Activated CD8-positive, alpha-beta T cell treated with anti-CD3 and anti-CD28 coated beads for 36 hours (primary cell): ENCODE results near the gene FARP1. TPM values are rescaled to one million over a fixed set of nuclear protein-coding genes. Genes with fewer than 3 reads are reported as not detected.

Experiments
- ATAC-seq: fragments of 200-7000 bp; cut with Tn5 transposase; one replicate; pipeline ENCODE4 v1.10.0; 2021; ENCODE audit warnings: mild to moderate bottlenecking, moderate library complexity
- CTCF ChIA-PET: fragments of 350-600 bp; sonication (Branson Sonifier 250); formaldehyde crosslinking; loops from one replicate; lab custom pipeline; 2021; ENCODE audit warnings: antibody characterized with exemption; lab: Charles Lee
- POLR2A ChIA-PET: fragments of 350-600 bp; sonication (Branson Sonifier 250); formaldehyde crosslinking; loops from one replicate; lab custom pipeline; 2021; ENCODE audit warnings: antibody characterized with exemption; lab: Charles Lee
- DNase-seq: peaks from one replicate; pipeline ENCODE4 v3.0.0-alpha.2; 2020
- H3K27ac Mint-ChIP-seq: one replicate; pipeline ENCODE4 v1.8.0; 2021; ENCODE audit warnings: mild to moderate bottlenecking, mixed read lengths
- H3K27me3 Mint-ChIP-seq: one replicate; pipeline ENCODE4 v1.8.0; 2021; ENCODE audit warnings: mixed read lengths
- H3K36me3 Mint-ChIP-seq: one replicate; pipeline ENCODE4 v1.8.0; 2021; ENCODE audit warnings: low read depth, mixed read lengths
- H3K4me1 Mint-ChIP-seq: one replicate; pipeline ENCODE4 v1.8.0; 2021; ENCODE audit warnings: low read depth, mixed read lengths
- H3K4me3 Mint-ChIP-seq: one replicate; pipeline ENCODE4 v1.8.0; 2021; ENCODE audit warnings: mild to moderate bottlenecking, moderate library complexity, mixed read lengths
- H3K9me3 Mint-ChIP-seq: one replicate; pipeline ENCODE4 v1.8.0; 2021; ENCODE audit warnings: mixed read lengths
- CTCF ChIP-seq: fragments of 200-600 bp; IDR thresholded peaks from one replicate; pipeline ENCODE4 v1.8.0; 2022; ENCODE audit warnings: antibody characterized with exemption, mild to moderate bottlenecking
- intact Hi-C: fragments of 100-400 bp; cut with micrococcal nuclease; formaldehyde crosslinking; loops from one replicate; pipeline ENCODE4 v1.10.0; 2022
- total RNA-seq, 2 experiments: library from RNA; stranded (reverse); gene quantifications; one replicate each; pipeline ENCODE4 v1.2.3, GENCODE V29; 2021

The FARP1 gene
- total RNA-seq, 2 experiments from 2014 or later = 0.27 to 0.43 TPM

DNA sequence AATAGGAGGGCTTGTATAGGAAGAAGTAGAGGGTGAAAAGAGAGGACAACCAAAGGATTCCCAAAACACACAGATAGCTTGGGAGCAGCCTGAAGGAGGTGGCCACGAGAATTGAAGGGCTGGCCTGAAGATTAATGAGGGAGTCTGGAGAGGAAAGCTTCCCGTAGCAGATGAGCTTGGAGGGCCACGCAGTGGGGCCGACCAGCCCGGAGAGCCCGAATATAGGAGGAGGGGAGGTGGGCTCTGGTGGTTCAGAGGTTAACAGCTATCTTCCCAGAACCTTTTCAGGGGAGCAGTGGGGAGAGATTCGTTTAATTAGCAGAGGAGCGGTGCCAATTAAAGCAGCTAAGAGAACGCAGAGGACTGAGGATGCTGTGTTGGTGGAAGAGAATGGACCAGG, 279.2 kb downstream of the FARP1 start:
- Mint-ChIP-seq H3K4me1 (no peaks in the 10 kb centered on the region), H3K27me3 (peaks cover 4% of the 10 kb centered on the region), H3K4me3 (no peak overlapping the region), H3K9me3 (no peaks in the 10 kb centered on the region), H3K36me3 (no peaks in the 10 kb centered on the region), H3K27ac (no peak overlapping the region)
- no peak for TF ChIP-seq CTCF
- ATAC-seq (no peak), DNase-seq (no peak)
- ChIA-PET CTCF (interaction anchor here (1.2 kb wide), 1 partner anchor 24 kb away, joined by 3 read pairs; no protein-coding TSS in a partner anchor), POLR2A (no interaction called here)
- intact Hi-C loops = no loop called here

DNA sequence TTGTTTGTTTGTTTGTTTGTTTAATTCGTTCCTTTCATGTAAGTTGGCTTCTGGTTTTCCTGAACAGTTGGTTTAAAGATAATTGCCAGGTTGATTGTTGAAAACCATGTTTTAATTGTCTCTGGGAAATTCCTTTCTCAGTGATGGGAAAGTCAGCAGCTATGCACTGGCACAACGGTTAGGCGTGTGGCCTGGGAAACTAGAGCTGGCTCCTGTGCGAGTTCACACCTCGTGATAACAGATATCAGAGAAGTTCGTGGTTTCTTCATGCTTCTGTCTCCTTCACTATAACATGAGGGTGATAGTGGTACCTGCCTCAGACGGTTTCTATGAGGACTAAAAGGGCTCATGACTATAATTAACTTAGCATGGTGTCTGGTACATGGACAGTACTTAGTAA, 280.5 kb downstream of the FARP1 start:
- peaks cover 5% of the 10 kb centered on the region for H3K27me3 Mint-ChIP-seq
- intact Hi-C loops = no loop called here
- ChIA-PET POLR2A (no interaction called here), CTCF (no interaction called here)
- H3K36me3 Mint-ChIP-seq = no peaks in the 10 kb centered on the region
- H3K9me3 Mint-ChIP-seq = no peaks in the 10 kb centered on the region
- no peak overlapping the region for H3K4me3 Mint-ChIP-seq
- no peak for DNase-seq
- TF ChIP-seq CTCF = no peak
- H3K4me1 Mint-ChIP-seq = no peaks in the 10 kb centered on the region
- no peak overlapping the region for H3K27ac Mint-ChIP-seq
- ATAC-seq = no peak

DNA sequence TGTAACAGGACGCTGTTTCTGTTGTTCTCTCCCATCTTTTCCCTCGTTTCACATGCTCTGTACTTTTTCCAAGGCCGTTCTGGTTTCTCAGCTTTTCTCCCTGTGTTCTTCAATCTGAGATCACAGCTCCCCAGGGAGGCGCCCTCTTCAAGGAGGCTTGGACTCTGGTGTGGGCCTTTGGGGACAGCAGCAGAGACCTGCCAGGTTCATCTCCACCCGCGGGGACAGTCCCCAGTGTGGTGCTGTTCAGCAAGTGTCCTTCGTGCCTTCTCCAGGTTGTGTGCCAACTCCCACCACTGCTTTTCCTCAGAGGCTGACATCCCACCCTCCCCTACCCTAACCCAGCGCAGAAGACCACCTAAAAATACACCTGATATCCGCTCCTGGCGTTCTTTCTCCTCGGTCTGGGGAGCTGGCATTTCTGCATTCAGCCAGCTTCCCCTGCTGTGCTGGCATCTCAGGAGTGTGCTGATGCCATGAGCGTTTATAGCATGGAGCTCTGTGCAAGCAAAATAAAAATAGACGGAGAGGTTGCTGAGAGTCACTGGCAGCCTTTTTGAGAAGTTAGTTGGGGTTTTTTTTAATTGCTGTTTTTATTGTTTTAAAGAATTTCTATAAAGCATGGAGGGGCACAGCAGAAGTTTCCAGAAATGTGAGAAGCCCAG, 284.6 kb downstream of the FARP1 start:
- no peak overlapping the region for H3K27ac Mint-ChIP-seq
- CTCF ChIA-PET = no interaction called here
- no peak overlapping the region for H3K4me3 Mint-ChIP-seq

DNA sequence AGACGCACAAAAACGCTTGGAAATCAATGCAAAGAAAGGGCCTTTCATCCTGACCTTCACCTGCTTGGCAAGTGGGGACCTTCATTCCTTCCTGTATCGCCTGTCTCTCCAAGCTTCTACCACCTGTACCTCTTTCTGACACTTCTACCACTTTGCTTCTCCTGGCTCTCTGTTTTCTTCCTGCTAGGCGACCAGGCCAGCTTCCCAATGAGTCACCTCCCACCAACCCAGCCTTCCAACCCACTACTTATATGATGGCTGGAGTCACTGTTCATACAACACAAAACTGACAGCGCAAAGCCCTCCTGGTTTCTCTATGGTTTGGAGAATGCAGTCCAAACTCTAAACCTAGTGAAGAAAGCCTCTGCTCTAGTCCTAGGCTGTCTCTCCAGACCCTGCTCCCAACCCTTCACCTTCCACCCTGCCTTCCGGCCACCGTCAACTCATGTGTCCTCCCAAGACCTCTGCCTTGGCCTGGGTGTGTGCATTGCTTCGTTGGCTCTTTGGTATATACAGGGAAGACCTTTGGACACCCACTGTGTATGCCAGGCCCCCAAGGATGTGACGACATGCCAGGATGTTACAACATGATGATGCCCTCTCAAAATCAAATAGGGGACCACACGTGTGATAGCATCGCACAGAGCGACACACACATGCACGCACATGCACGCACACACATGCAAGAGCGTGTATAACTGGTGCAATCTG, 285.5 kb downstream of the FARP1 start:
- H3K9me3 Mint-ChIP-seq = no peaks in the 10 kb centered on the region
- ATAC-seq (no peak), DNase-seq (no peak)
- no peaks in the 10 kb centered on the region for H3K36me3 Mint-ChIP-seq
- ChIA-PET CTCF (no interaction called here), POLR2A (no interaction called here)
- H3K27me3 Mint-ChIP-seq = peaks cover 14% of the 10 kb centered on the region
- no peak for TF ChIP-seq CTCF
- no peak overlapping the region for H3K4me3 Mint-ChIP-seq
- H3K27ac Mint-ChIP-seq = no peak overlapping the region
- intact Hi-C loops = no loop called here
- H3K4me1 Mint-ChIP-seq = no peaks in the 10 kb centered on the region

More for the DNA sequence above, 284.6 kb downstream of the FARP1 start:
- H3K9me3 Mint-ChIP-seq = no peaks in the 10 kb centered on the region
- DNase-seq = no peak
- intact Hi-C loops = no loop called here
- no peak for TF ChIP-seq CTCF
- no peak for ATAC-seq
- H3K36me3 Mint-ChIP-seq = no peaks in the 10 kb centered on the region
- H3K27me3 Mint-ChIP-seq = peaks cover 14% of the 10 kb centered on the region
- POLR2A ChIA-PET = no interaction called here
- H3K4me1 Mint-ChIP-seq = no peaks in the 10 kb centered on the region

- ChIA-PET CTCF (interaction anchor here (1.5 kb wide), 1 partner anchor 17 kb away, joined by 6 read pairs; no protein-coding TSS in a partner anchor), POLR2A (no interaction called here)
- TF ChIP-seq CTCF = no peak
- H3K9me3 Mint-ChIP-seq = no peaks in the 10 kb centered on the region
- no peak overlapping the region for H3K4me3 Mint-ChIP-seq
- no peaks in the 10 kb centered on the region for H3K4me1 Mint-ChIP-seq
- peaks cover 14% of the 10 kb centered on the region for H3K27me3 Mint-ChIP-seq
- no peaks in the 10 kb centered on the region for H3K36me3 Mint-ChIP-seq
- intact Hi-C loops = no loop called here
- DNase-seq (no peak), ATAC-seq (no peak)
- no peak overlapping the region for H3K27ac Mint-ChIP-seq
These were observed 286.2 kb downstream of the FARP1 start for GRCh38 chr13:98429081-98429480.
